ENCODE measurements around the gene CARS2. TPM values are rescaled to one million over a fixed set of nuclear protein-coding genes. Genes with fewer than 3 reads are reported as not detected.
"Not testable (repeated sequence)": the region's sequence is repeated elsewhere in the genome, so short reads cannot be mapped to it uniquely, and the experiment has no call there.

CARS2 gene
- total RNA-seq, 2 donors from 2014 or later, result 58.1 to 112 TPM

GRCh38 chr13:110715395-110716246 lies 9.7 kb upstream of the CARS2 start:
- peak; percentile 81 to 84 for ATAC-seq
- Mint-ChIP-seq H3K4me3 (peak overlapping the region; percentile 98), H3K4me1 (ENCODE audit: low read depth in 2 of 2) (peaks cover 27 to 32% of the 10 kb centered on the region in 2 donors)

GRCh38 chr13:110714797-110715394 lies 9.0 kb upstream of the CARS2 start:
- H3K27ac Mint-ChIP-seq, result peak overlapping the region; percentile 90 to 97
- ATAC-seq (peak in 1 of 2 donors; percentile 0), DNase-seq (ENCODE audit: low spot score) (no peak)
- no peaks in the 10 kb centered on the region for H3K9me3 Mint-ChIP-seq
- peaks cover 6% of the 10 kb centered on the region for H3K36me3 Mint-ChIP-seq
- no peaks in the 10 kb centered on the region for H3K27me3 Mint-ChIP-seq
- peaks cover 27 to 32% of the 10 kb centered on the region in 2 donors for H3K4me1 Mint-ChIP-seq (ENCODE audit: low read depth in 2 of 2)
- peak overlapping the region; percentile 98 for H3K4me3 Mint-ChIP-seq

More at GRCh38 chr13:110715395-110716246, 9.7 kb upstream of the CARS2 start:
- peak overlapping the region; percentile 90 to 97 for H3K27ac Mint-ChIP-seq
- no peaks in the 10 kb centered on the region for H3K27me3 Mint-ChIP-seq
- H3K9me3 Mint-ChIP-seq, result no peaks in the 10 kb centered on the region
- DNase-seq (ENCODE audit: low spot score), result peak; percentile 99
- H3K36me3 Mint-ChIP-seq, result peaks cover 7% of the 10 kb centered on the region

GRCh38 chr13:110713981-110714796 lies 8.3 kb upstream of the CARS2 start:
- DNase-seq (ENCODE audit: low spot score), result peak; percentile 67
- H3K4me3 Mint-ChIP-seq, result peak overlapping the region; percentile 98
- peak overlapping the region; percentile 90 to 97 for H3K27ac Mint-ChIP-seq
- no peaks in the 10 kb centered on the region for H3K9me3 Mint-ChIP-seq
- H3K27me3 Mint-ChIP-seq, result no peaks in the 10 kb centered on the region
- no peaks in the 10 kb centered on the region for H3K36me3 Mint-ChIP-seq
- no peak for ATAC-seq
- peaks cover 23 to 27% of the 10 kb centered on the region in 2 donors for H3K4me1 Mint-ChIP-seq (ENCODE audit: low read depth in 2 of 2)

GRCh38 chr13:110713642-110713952 lies 7.7 kb upstream of the CARS2 start, which contains the start of gene ING1:
Gene ING1 (plus strand): TSS chr13:110713700. CDS start chr13:110714150, 450 bp downstream.
- peak within 1 kb of the TSS; percentile 98 for H3K4me3 Mint-ChIP-seq
- DNase-seq (ENCODE audit: low spot score) (no peak), ATAC-seq (no peak)
- H3K36me3 Mint-ChIP-seq, result no peaks in the 10 kb centered on the region
- H3K4me1 Mint-ChIP-seq (ENCODE audit: low read depth in 2 of 2), result peaks cover 23 to 27% of the 10 kb centered on the region in 2 donors
- peak within 1 kb of the TSS; percentile 90 to 97 for H3K27ac Mint-ChIP-seq
- no peaks in the 10 kb centered on the region for H3K27me3 Mint-ChIP-seq
- H3K9me3 Mint-ChIP-seq, result no peaks in the 10 kb centered on the region

- DNase-seq (ENCODE audit: low spot score), result peak; percentile 100
- Mint-ChIP-seq H3K4me3 (peak overlapping the region; percentile 98), H3K36me3 (no peaks in the 10 kb centered on the region), H3K9me3 (no peaks in the 10 kb centered on the region), H3K4me1 (ENCODE audit: low read depth in 2 of 2) (peaks cover 23 to 27% of the 10 kb centered on the region in 2 donors), H3K27ac (peak overlapping the region; percentile 90 to 96), H3K27me3 (no peaks in the 10 kb centered on the region)
- peak; percentile 77 to 79 for ATAC-seq
Observed at GRCh38 chr13:110712849-110713641, 7.1 kb upstream of the CARS2 start.

- Mint-ChIP-seq H3K4me3 (peak overlapping the region; percentile 98), H3K27ac (peak overlapping the region; percentile 90 to 96), H3K9me3 (no peaks in the 10 kb centered on the region), H3K27me3 (no peaks in the 10 kb centered on the region), H3K36me3 (no peaks in the 10 kb centered on the region), H3K4me1 (ENCODE audit: low read depth in 2 of 2) (peaks cover 16 to 20% of the 10 kb centered on the region in 2 donors)
- peak; percentile 89 for DNase-seq (ENCODE audit: low spot score)
- ATAC-seq, result peak; percentile 53 to 64
Observed at GRCh38 chr13:110712081-110712848, 6.3 kb upstream of the CARS2 start.

- peaks cover 23 to 35% of the 10 kb centered on the region in 2 donors for H3K4me1 Mint-ChIP-seq (ENCODE audit: low read depth in 2 of 2)
Observed at GRCh38 chr13:110706570-110707372, 855 bp upstream of the CARS2 start.

GRCh38 chr13:110705356-110705825 lies 525 bp downstream of the CARS2 start:
- Mint-ChIP-seq H3K36me3 (peaks cover 10% of the 10 kb centered on the region), H3K27me3 (no peaks in the 10 kb centered on the region), H3K9me3 (no peaks in the 10 kb centered on the region), H3K4me3 (peak overlapping the region; percentile 85), H3K4me1 (ENCODE audit: low read depth in 2 of 2) (peaks cover 22 to 30% of the 10 kb centered on the region in 2 donors), H3K27ac (peak overlapping the region; percentile 60 to 78)
- no peak for DNase-seq (ENCODE audit: low spot score)
- no peak for ATAC-seq

More at GRCh38 chr13:110706570-110707372, 855 bp upstream of the CARS2 start:
- peak overlapping the region; percentile 74 for H3K4me3 Mint-ChIP-seq
- H3K27ac Mint-ChIP-seq, result peak overlapping the region; percentile 70 to 77
- DNase-seq (ENCODE audit: low spot score), result no peak
- H3K36me3 Mint-ChIP-seq, result peaks cover 5% of the 10 kb centered on the region
- H3K27me3 Mint-ChIP-seq, result no peaks in the 10 kb centered on the region
- no peaks in the 10 kb centered on the region for H3K9me3 Mint-ChIP-seq
- ATAC-seq, result no peak

GRCh38 chr13:110702591-110703526 lies 3.1 kb downstream of the CARS2 start:
- DNase-seq (ENCODE audit: low spot score) (no peak), ATAC-seq (no peak)
- Mint-ChIP-seq H3K27ac (peak overlapping the region in 1 of 2 donors; percentile 31), H3K36me3 (peaks cover 22% of the 10 kb centered on the region), H3K27me3 (no peaks in the 10 kb centered on the region), H3K4me1 (ENCODE audit: low read depth in 2 of 2) (peaks cover 22 to 42% of the 10 kb centered on the region in 2 donors), H3K9me3 (no peaks in the 10 kb centered on the region), H3K4me3 (no peak overlapping the region)

GRCh38 chr13:110702089-110702488 lies 3.8 kb downstream of the CARS2 start:
- Mint-ChIP-seq H3K27me3 (no peaks in the 10 kb centered on the region), H3K9me3 (no peaks in the 10 kb centered on the region), H3K4me1 (ENCODE audit: low read depth in 2 of 2) (peaks cover 21 to 40% of the 10 kb centered on the region in 2 donors)

GRCh38 chr13:110701061-110701460 lies 4.9 kb downstream of the CARS2 start:
- H3K9me3 Mint-ChIP-seq; H3K4me3 Mint-ChIP-seq; ATAC-seq; H3K27me3 Mint-ChIP-seq; DNase-seq (ENCODE audit: low spot score); H3K27ac Mint-ChIP-seq: not testable (repeated sequence)
- peaks cover 17 to 31% of the 10 kb centered on the region in 2 donors for H3K4me1 Mint-ChIP-seq (ENCODE audit: low read depth in 2 of 2)
- peaks cover 22% of the 10 kb centered on the region for H3K36me3 Mint-ChIP-seq

More at GRCh38 chr13:110702089-110702488, 3.8 kb downstream of the CARS2 start:
- Mint-ChIP-seq H3K36me3 (peaks cover 22% of the 10 kb centered on the region), H3K27ac (no peak overlapping the region), H3K4me3 (no peak overlapping the region)
- DNase-seq (ENCODE audit: low spot score) (no peak), ATAC-seq (no peak)

Measured in natural killer cell treated with Interleukin-12 subunit alpha and Interleukin-12 subunit beta and Interleukin-15 and Interleukin-18, amount 100 ng/mL, for 72 hours (primary cell).